ENCODE data around the gene DYNLT4. TPM values are rescaled to one million over a fixed set of nuclear protein-coding genes. Genes with fewer than 3 reads are reported as not detected.
A peak's percentile ranks its signal among the peaks of the same experiment; 100 is the strongest.
"Not testable (repeated sequence)": the region's sequence is repeated elsewhere in the genome, so short reads cannot be mapped to it uniquely, and the experiment has no call there.

DYNLT4 gene
- total RNA-seq, 1 experiment from 2014 or later: not detected

DNA sequence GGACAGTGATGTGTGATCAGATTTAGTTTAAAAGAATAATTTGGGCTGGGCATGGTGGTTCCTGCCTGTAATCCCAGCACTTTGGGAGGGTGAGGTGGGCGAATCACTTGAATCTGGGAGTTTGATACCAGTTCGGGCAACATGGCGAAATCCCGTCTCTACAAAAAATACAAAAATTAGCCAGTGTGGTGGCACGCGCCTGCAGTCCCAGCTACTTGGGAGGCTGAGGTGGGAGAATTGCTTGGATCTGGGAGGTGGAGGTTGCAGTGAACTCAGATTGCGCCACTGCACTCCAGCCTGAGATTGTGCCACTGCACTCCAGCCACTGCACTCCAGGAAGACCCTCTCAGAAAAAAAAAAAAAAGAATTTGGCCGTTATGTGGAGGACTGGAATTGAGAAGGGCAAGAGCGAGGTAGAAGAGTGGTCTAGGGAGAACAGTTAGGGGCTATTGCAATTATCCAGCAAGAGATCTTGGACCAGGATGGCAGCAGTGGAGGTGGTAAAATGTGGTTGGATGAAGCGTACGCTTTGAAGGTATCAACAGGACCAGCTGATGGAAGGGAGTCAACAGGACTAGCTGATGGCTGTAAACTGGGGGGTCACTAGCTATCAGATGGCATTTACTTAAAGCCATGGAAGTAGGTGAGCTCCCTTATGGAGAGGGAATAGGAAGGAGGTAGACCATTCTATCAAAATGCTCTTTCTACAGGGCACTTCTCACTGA is 10.8 kb upstream of the DYNLT4 start:
- Histone ChIP-seq H3K9me2 (replicated peaks; ENCODE audit: insufficient read depth, low read length) (no peaks in the 10 kb centered on the region), H3K9me3 (ENCODE audit: low read length) (no peaks in the 10 kb centered on the region), H3K27ac (ENCODE audit: low read length) (no peak overlapping the region), H3K27me3 (ENCODE audit: low read length) (no peaks in the 10 kb centered on the region), H3K4me1 (ENCODE audit: low read length) (peaks cover 26% of the 10 kb centered on the region), H3K4me2 (ENCODE audit: low read depth, low read length, poor library complexity, severe bottlenecking) (peak overlapping the region; percentile 89), H3K36me3 (ENCODE audit: insufficient read depth, low read length) (no peaks in the 10 kb centered on the region), H3K4me3 (ENCODE audit: low read length) (peak overlapping the region; percentile 34; the same call in 1 of the 2 replicates), H4K20me1 (ENCODE audit: insufficient read depth, low read depth, low read length) (no peaks in the 10 kb centered on the region), H2AFZ (ENCODE audit: low read length) (no peak overlapping the region), H3K79me2 (ENCODE audit: low read length) (no peaks in the 10 kb centered on the region), H3K9ac (ENCODE audit: low read length) (no peak overlapping the region)
- DNase-seq: no peak

DNA sequence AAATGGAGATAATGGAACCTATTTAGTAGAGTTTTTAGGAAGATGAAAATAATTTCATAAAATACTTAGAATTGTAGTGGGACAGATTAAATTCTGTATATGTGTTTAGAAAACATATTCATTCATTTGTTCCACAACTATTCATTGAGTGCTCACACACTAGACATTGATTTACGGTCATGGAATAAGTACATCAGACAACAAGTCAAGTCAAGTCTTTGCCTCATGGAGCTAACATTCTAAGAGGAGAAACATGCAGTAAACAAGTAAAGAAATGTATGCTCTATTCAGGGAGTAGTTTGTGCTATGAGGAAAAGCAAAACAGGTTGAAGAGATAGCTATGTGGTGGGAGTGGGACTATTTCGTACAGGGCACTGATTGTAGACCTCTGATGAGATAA is 10.2 kb upstream of the DYNLT4 start:
- Histone ChIP-seq H3K79me2 (ENCODE audit: low read length) (no peaks in the 10 kb centered on the region), H3K9me2 (replicated peaks; ENCODE audit: insufficient read depth, low read length) (no peaks in the 10 kb centered on the region), H3K27ac (ENCODE audit: low read length) (no peak overlapping the region)

DNA sequence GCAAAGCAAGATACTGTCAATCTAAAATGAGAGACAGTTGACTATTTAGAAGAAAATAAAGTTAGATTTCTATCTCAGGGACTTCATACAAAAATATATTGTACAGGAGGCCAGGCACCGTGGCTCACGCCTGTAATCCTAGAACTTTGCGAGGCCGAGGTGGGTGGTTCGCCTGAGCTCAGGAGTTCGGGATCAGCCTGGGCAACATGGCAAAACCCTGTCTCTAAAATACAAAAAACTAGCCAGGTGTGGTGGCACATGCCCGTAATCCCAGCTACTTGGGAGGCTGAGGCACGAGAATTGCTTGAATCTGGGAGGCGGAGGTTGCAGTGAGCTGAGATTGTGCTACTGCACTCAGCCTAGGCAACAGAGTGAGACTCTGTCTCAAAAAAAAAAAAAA is 8.8 kb upstream of the DYNLT4 start:
- H3K9me2 ChIP-seq (replicated peaks; ENCODE audit: insufficient read depth, low read length); H2AFZ ChIP-seq (ENCODE audit: low read length); H3K4me3 ChIP-seq (ENCODE audit: low read length); H3K9ac ChIP-seq (ENCODE audit: low read length); H3K9me3 ChIP-seq (ENCODE audit: low read length); H3K4me2 ChIP-seq (ENCODE audit: low read depth, low read length, poor library complexity, severe bottlenecking); H3K79me2 ChIP-seq (ENCODE audit: low read length); H4K20me1 ChIP-seq (ENCODE audit: insufficient read depth, low read depth, low read length); H3K36me3 ChIP-seq (ENCODE audit: insufficient read depth, low read length); DNase-seq; H3K27ac ChIP-seq (ENCODE audit: low read length); H3K27me3 ChIP-seq (ENCODE audit: low read length): not testable (repeated sequence)
- H3K4me1 ChIP-seq (ENCODE audit: low read length): peaks cover 26% of the 10 kb centered on the region

More for the DNA sequence above, 10.2 kb upstream of the DYNLT4 start:
- DNase-seq: no peak
- no peaks in the 10 kb centered on the region for H4K20me1 ChIP-seq (ENCODE audit: insufficient read depth, low read depth, low read length)
- H2AFZ ChIP-seq (ENCODE audit: low read length): no peak overlapping the region
- H3K4me2 ChIP-seq (ENCODE audit: low read depth, low read length, poor library complexity, severe bottlenecking): no peak overlapping the region
- H3K4me1 ChIP-seq (ENCODE audit: low read length): peaks cover 26% of the 10 kb centered on the region
- H3K9ac ChIP-seq (ENCODE audit: low read length): no peak overlapping the region
- H3K36me3 ChIP-seq (ENCODE audit: insufficient read depth, low read length): no peaks in the 10 kb centered on the region
- no peak overlapping the region for H3K4me3 ChIP-seq (ENCODE audit: low read length)
- no peaks in the 10 kb centered on the region for H3K27me3 ChIP-seq (ENCODE audit: low read length)
- H3K9me3 ChIP-seq (ENCODE audit: low read length): no peaks in the 10 kb centered on the region

- H3K4me2 ChIP-seq (ENCODE audit: low read depth, low read length, poor library complexity, severe bottlenecking): peak overlapping the region; percentile 65
Measured at GRCh38 chr1:44812822-44813543, 5.8 kb upstream of the DYNLT4 start.

DNA sequence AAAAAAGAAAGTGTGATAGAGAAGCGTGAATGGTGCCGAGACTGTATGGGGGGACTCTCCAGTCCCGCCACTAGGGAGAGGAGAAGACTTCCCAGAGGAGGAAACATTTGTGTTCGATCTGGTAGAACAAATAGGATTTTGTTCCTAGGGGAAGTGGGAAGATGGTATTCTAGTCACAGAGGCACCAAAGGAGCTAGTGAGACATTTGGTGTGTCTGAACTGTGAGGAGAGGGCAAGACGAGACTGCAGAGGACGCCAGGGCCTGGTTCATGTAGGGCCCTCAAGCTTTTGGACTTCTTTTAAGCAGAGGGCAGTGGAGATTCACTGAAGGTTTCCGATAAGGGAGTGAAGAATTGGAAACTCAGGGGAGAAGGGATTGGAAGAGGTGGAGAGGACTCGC is 4.1 kb upstream of the DYNLT4 start:
- Histone ChIP-seq H3K79me2 (ENCODE audit: low read length) (no peaks in the 10 kb centered on the region), H3K27ac (ENCODE audit: low read length) (no peak overlapping the region), H2AFZ (ENCODE audit: low read length) (no peak overlapping the region), H3K4me3 (ENCODE audit: low read length) (no peak overlapping the region), H3K9me3 (ENCODE audit: low read length) (no peaks in the 10 kb centered on the region), H3K9me2 (replicated peaks; ENCODE audit: insufficient read depth, low read length) (no peaks in the 10 kb centered on the region), H3K27me3 (ENCODE audit: low read length) (no peaks in the 10 kb centered on the region), H3K9ac (ENCODE audit: low read length) (no peak overlapping the region), H3K36me3 (ENCODE audit: insufficient read depth, low read length) (no peaks in the 10 kb centered on the region), H3K4me1 (ENCODE audit: low read length) (peaks cover 32% of the 10 kb centered on the region), H3K4me2 (ENCODE audit: low read depth, low read length, poor library complexity, severe bottlenecking) (no peak overlapping the region), H4K20me1 (ENCODE audit: insufficient read depth, low read depth, low read length) (no peaks in the 10 kb centered on the region)
- DNase-seq: no peak

More at GRCh38 chr1:44812822-44813543, 5.8 kb upstream of the DYNLT4 start:
- Histone ChIP-seq H3K9ac (ENCODE audit: low read length) (no peak overlapping the region), H2AFZ (ENCODE audit: low read length) (no peak overlapping the region), H3K27ac (ENCODE audit: low read length) (no peak overlapping the region), H3K27me3 (ENCODE audit: low read length) (no peaks in the 10 kb centered on the region), H3K9me2 (replicated peaks; ENCODE audit: insufficient read depth, low read length) (no peaks in the 10 kb centered on the region), H3K79me2 (ENCODE audit: low read length) (no peaks in the 10 kb centered on the region), H4K20me1 (ENCODE audit: insufficient read depth, low read depth, low read length) (no peaks in the 10 kb centered on the region), H3K4me3 (ENCODE audit: low read length) (peak overlapping the region; percentile 57; the same call in 1 of the 2 replicates), H3K9me3 (ENCODE audit: low read length) (no peaks in the 10 kb centered on the region), H3K4me1 (ENCODE audit: low read length) (peaks cover 18% of the 10 kb centered on the region), H3K36me3 (ENCODE audit: insufficient read depth, low read length) (no peaks in the 10 kb centered on the region)
- DNase-seq: no peak

GRCh38 chr1:44810762-44811105 is 3.6 kb upstream of the DYNLT4 start:
- H3K4me3 ChIP-seq (ENCODE audit: low read length); H3K27me3 ChIP-seq (ENCODE audit: low read length); H3K27ac ChIP-seq (ENCODE audit: low read length); H3K36me3 ChIP-seq (ENCODE audit: insufficient read depth, low read length); DNase-seq; H3K79me2 ChIP-seq (ENCODE audit: low read length); H2AFZ ChIP-seq (ENCODE audit: low read length); H3K4me2 ChIP-seq (ENCODE audit: low read depth, low read length, poor library complexity, severe bottlenecking); H3K9me3 ChIP-seq (ENCODE audit: low read length); H4K20me1 ChIP-seq (ENCODE audit: insufficient read depth, low read depth, low read length); H3K9me2 ChIP-seq (replicated peaks; ENCODE audit: insufficient read depth, low read length); H3K9ac ChIP-seq (ENCODE audit: low read length): not testable (repeated sequence)
- peaks cover 32% of the 10 kb centered on the region for H3K4me1 ChIP-seq (ENCODE audit: low read length)

DNA sequence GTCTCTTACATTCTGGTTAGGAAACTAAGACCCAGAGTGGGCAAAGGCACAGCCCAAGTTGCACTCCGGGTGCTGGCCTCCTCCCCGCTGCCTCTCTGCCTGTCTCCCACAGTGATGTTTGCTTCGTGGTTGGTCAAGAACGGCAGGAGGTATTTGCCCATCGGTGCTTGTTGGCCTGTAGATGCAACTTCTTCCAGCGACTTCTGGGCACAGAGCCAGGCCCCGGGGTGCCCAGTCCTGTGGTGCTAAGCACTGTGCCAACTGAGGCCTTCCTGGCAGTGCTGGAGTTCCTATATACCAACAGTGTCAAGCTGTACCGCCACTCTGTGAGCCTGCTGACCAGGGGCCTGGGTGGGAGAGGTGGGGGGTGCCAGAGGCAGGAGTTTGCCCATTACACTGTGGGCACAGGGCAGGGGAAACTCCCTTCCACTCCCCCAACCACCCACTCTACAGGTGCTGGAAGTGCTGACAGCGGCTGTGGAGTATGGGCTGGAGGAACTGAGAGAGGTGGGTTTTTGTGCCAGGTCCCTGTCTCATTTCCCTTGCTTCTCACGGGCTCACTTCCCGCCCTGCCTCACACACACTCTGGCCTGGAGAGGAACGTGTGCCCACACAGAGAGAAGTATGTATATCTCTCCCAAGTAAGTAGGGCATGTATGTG is 3.1 kb upstream of the DYNLT4 start:
- no peak for DNase-seq
- peaks cover 32% of the 10 kb centered on the region for H3K4me1 ChIP-seq (ENCODE audit: low read length)
- no peaks in the 10 kb centered on the region for H4K20me1 ChIP-seq (ENCODE audit: insufficient read depth, low read depth, low read length)
- H3K9me3 ChIP-seq (ENCODE audit: low read length): no peaks in the 10 kb centered on the region
- no peaks in the 10 kb centered on the region for H3K9me2 ChIP-seq (replicated peaks; ENCODE audit: insufficient read depth, low read length)
- H3K27ac ChIP-seq (ENCODE audit: low read length): no peak overlapping the region
- no peak overlapping the region for H3K4me2 ChIP-seq (ENCODE audit: low read depth, low read length, poor library complexity, severe bottlenecking)
- no peak overlapping the region for H2AFZ ChIP-seq (ENCODE audit: low read length)
- H3K4me3 ChIP-seq (ENCODE audit: low read length): no peak overlapping the region
- H3K27me3 ChIP-seq (ENCODE audit: low read length): no peaks in the 10 kb centered on the region
- no peaks in the 10 kb centered on the region for H3K36me3 ChIP-seq (ENCODE audit: insufficient read depth, low read length)
- no peaks in the 10 kb centered on the region for H3K79me2 ChIP-seq (ENCODE audit: low read length)
- no peak overlapping the region for H3K9ac ChIP-seq (ENCODE audit: low read length)

Data from Karpas-422 (cell line).